ENCODE measurements around the gene ITGB3. TPM values are rescaled to one million over a fixed set of nuclear protein-coding genes. Genes with fewer than 3 reads are reported as not detected.

The ITGB3 gene
- total and polyA plus RNA-seq, 2 donors from 2014 or later, result 7.1 to 88.8 TPM

- peaks cover 3 to 41% (median 37%) of the 10 kb centered on the region in 3 donors for H3K4me1 ChIP-seq (ENCODE audit: control insufficient read depth in 2 of 3, insufficient read depth in 2 of 3, low read depth in 1 of 3, low read length in 3 of 3)
- intact Hi-C loops (cut with DNase I), result no loop called here
- peak overlapping the region in 1 of 3 donors; percentile 53 for H3K9ac ChIP-seq (ENCODE audit: low read length in 3 of 3)
- DNase-seq (peak; percentile 55 to 90 (median 67)), FAIRE-seq (no peak)
- no peaks in the 10 kb centered on the region for H3K9me3 ChIP-seq (ENCODE audit: control insufficient read depth in 2 of 3, insufficient read depth in 1 of 3, low read length in 3 of 3)
- H3K27me3 ChIP-seq (ENCODE audit: control insufficient read depth, insufficient read depth, low read length), result no peaks in the 10 kb centered on the region
- H3K4me3 ChIP-seq (ENCODE audit: low read length in 3 of 3), result no peak overlapping the region
- peak overlapping the region; percentile 87 to 93 for H3K27ac ChIP-seq (ENCODE audit: low read depth in 2 of 2, low read length in 2 of 2)
- no peak for TF ChIP-seq CTCF (IDR thresholded peaks at IDR 0.05; ENCODE audit: borderline replicate concordance, extremely low read depth, insufficient read depth)
- H3K36me3 ChIP-seq (ENCODE audit: control insufficient read depth in 2 of 3, insufficient read depth in 3 of 3, low read length in 3 of 3), result no peaks in the 10 kb centered on the region
Observed at GRCh38 chr17:47280072-47280811, 26.6 kb downstream of the ITGB3 start.

- FAIRE-seq (no peak), DNase-seq (no peak)
- no peaks in the 10 kb centered on the region for H3K36me3 ChIP-seq (ENCODE audit: control insufficient read depth in 2 of 3, insufficient read depth in 3 of 3, low read length in 3 of 3)
- H3K9me3 ChIP-seq (ENCODE audit: control insufficient read depth in 2 of 3, insufficient read depth in 1 of 3, low read length in 3 of 3), result no peaks in the 10 kb centered on the region
- H3K4me1 ChIP-seq (ENCODE audit: control insufficient read depth in 2 of 3, insufficient read depth in 2 of 3, low read depth in 1 of 3, low read length in 3 of 3), result peaks cover 3 to 32% (median 27%) of the 10 kb centered on the region in 3 donors
- TF ChIP-seq CTCF (IDR thresholded peaks at IDR 0.05; ENCODE audit: borderline replicate concordance, extremely low read depth, insufficient read depth), result no peak
- H3K4me3 ChIP-seq (ENCODE audit: low read length in 3 of 3), result no peak overlapping the region
- H3K9ac ChIP-seq (ENCODE audit: low read length in 3 of 3), result no peak overlapping the region
- no peaks in the 10 kb centered on the region for H3K27me3 ChIP-seq (ENCODE audit: control insufficient read depth, insufficient read depth, low read length)
- H3K27ac ChIP-seq (ENCODE audit: low read depth in 2 of 2, low read length in 2 of 2), result peak overlapping the region in 1 of 2 donors; percentile 39
- intact Hi-C loops (cut with DNase I), result no loop called here
Observed at GRCh38 chr17:47281216-47281615, 27.6 kb downstream of the ITGB3 start.

- H3K9ac ChIP-seq (ENCODE audit: low read length in 3 of 3), result no peak overlapping the region
- H3K4me1 ChIP-seq (ENCODE audit: control insufficient read depth in 2 of 3, insufficient read depth in 2 of 3, low read depth in 1 of 3, low read length in 3 of 3), result peaks cover 0 to 4% (median 3%) of the 10 kb centered on the region in 3 donors
- H3K27me3 ChIP-seq (ENCODE audit: control insufficient read depth, insufficient read depth, low read length), result no peaks in the 10 kb centered on the region
- intact Hi-C loops (cut with DNase I), result no loop called here
- DNase-seq, result no peak
- TF ChIP-seq CTCF (IDR thresholded peaks at IDR 0.05; ENCODE audit: borderline replicate concordance, extremely low read depth, insufficient read depth), result no peak
- H3K4me3 ChIP-seq (ENCODE audit: low read length in 3 of 3), result no peak overlapping the region
- H3K36me3 ChIP-seq (ENCODE audit: control insufficient read depth in 2 of 3, insufficient read depth in 3 of 3, low read length in 3 of 3), result no peaks in the 10 kb centered on the region
- H3K27ac ChIP-seq (ENCODE audit: low read depth in 2 of 2, low read length in 2 of 2), result no peak overlapping the region
- no peaks in the 10 kb centered on the region for H3K9me3 ChIP-seq (ENCODE audit: control insufficient read depth in 2 of 3, insufficient read depth in 1 of 3, low read length in 3 of 3)
- FAIRE-seq, result no peak
Observed at GRCh38 chr17:47285003-47285402, 31.4 kb downstream of the ITGB3 start.

All from kidney (tissue), 14 donors.